ENCODE measurements around the gene SPHK2.
"Not testable (repeated sequence)": the region's sequence is repeated elsewhere in the genome, so short reads cannot be mapped to it uniquely, and the experiment has no call there.

The SPHK2 gene

DNA sequence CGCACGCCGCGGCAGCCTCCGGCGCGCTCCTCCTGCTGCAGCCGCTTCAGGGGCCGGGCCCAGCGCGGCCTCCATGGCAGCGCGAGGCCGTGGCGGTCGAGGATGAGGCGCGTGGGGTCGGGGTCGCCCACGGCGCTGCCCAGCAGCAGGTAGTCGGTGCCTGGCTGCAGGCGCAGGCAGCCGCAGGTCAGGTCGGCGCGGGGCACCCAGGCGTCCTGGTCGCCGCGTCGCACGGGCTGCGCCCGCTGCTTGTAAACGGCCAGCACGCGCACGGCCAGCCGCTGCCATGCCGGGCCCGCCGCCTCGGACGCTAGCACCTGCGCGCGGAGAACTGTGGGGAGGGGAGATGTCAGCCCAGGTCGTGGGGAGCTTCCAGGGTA lies 42.4 kb downstream of the SPHK2 start:
- FAIRE-seq, result no peak

DNA sequence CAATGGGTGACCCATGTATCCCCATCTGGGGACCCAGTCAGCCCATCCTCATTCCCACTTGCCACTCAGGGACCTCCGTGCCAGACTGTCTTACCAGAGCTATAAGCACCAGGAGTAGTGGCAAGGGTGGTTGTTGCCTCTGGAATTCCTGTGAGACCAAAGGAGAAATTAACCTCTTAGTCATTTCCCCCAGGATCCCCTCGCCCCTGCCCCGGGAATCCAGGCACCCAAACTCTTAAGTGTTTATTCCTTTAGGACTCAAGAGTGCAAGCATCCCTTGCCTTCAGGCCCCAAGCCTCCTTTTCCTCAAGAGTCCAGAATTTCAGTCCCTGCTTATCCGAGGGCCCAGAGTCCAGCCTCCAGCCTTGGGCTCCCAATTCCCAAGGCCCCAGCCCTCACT lies 44.4 kb downstream of the SPHK2 start:
- FAIRE-seq, result no peak

DNA sequence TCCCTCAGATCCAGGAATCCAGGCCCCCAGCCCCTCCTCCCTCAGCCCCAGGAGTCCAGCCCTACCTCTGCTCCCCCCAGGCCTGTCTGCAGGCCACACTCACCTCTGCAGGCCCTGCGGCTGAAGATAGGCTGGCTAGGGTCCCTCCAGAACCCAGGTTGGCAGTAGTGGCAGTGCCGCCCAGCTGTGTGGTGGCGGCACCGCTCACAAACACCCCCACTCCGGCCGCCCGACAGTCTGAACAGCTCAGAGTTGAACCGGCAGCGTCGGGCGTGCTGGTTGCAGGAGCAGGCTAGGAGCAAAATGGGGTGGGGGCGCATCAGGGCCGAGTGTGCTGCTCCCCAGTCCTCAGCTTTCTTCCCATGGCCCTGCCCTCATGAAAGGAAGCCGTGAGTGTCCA lies 45.2 kb downstream of the SPHK2 start:
- FAIRE-seq, result no peak

DNA sequence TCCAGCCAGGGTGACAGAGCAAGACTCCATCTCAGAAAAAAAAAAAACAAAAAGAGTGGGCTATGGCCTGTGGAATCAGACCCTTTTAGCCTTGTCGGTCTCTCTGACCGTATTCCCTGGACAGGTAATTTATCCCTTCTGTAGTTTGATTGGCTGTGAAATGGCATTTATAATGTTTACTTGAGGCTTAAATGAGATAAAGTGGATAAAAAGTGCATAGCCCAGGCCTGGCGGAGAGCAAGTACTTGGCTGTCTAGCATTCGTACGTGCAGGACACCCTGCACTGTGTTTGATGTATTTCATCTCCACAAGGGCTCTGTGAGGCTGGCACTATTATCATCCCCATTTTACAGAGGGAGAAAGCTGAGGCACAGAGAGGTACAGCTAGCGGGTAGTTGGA lies 46.5 kb downstream of the SPHK2 start:
- no peak for FAIRE-seq

DNA sequence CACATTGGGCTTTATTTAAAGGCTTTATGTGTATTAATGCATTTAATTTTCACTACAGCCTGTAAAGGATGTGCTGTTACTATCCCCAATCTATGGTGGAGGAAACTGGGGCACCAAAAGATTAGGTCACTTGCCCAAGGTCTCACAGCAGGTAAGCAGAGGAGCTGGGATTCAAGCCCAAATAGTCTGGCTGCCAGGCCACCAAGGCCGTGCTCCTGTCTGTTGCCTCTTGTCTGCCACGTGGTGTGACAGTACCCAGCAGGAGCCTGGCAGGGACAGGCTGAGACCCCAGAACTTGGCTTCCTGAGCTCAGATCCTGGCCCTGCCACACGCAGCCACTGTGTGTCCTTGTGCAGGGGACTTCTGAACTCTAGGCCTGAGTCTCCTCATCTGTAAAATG lies 49.0 kb downstream of the SPHK2 start:
- no peak for FAIRE-seq

DNA sequence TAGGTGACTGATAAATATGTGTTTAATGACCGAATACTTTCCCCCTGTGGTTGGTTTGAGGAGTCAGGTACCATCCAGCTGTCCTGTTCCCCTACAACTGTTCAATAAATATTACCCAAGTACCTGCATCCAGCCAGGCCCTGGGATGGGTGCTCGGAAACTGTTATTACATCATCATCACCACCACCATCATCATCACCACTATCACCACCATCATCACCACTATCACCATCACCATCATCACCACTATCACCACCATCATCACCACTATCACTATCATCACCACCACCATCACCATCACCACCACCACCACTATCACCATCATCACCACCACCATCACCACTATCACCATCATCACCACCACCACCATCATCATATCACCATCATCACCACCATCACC lies 49.5 kb downstream of the SPHK2 start:
- no peak for FAIRE-seq

DNA sequence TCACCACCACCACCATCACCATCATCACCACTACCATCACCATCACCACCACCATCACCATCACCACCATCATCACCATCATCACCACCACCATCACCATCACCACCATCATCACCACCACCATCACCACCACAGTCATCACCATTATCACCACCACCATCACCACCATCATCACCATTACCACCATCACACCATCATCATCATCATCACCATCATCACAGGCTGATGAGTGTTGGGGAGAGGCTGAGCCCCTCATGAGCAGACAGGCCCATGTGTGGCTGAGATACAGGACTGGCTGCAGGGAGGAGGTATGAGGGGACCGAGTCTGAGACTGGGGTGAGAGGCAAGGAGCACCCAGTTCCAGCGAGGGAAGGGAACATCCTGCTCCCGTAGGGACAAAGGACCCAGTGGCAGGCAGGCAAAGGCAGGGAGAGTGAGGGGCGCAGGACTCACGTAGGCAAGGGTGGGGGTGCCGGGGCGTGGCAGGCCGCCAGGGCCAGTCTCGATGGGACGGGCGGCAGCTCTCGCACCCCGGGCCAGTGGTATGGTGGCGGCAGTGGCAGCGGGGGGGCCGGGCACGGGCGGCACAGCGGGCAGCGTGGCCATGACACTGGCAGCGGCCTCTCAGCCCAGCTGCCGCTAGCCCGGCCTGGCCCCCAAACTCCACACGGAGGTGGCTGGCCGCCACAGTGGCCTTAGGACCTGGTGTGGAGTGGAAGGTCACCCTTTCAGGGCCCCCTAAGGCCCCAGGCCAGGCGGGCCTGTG lies 50.8 kb downstream of the SPHK2 start:
- FAIRE-seq, result no peak

DNA sequence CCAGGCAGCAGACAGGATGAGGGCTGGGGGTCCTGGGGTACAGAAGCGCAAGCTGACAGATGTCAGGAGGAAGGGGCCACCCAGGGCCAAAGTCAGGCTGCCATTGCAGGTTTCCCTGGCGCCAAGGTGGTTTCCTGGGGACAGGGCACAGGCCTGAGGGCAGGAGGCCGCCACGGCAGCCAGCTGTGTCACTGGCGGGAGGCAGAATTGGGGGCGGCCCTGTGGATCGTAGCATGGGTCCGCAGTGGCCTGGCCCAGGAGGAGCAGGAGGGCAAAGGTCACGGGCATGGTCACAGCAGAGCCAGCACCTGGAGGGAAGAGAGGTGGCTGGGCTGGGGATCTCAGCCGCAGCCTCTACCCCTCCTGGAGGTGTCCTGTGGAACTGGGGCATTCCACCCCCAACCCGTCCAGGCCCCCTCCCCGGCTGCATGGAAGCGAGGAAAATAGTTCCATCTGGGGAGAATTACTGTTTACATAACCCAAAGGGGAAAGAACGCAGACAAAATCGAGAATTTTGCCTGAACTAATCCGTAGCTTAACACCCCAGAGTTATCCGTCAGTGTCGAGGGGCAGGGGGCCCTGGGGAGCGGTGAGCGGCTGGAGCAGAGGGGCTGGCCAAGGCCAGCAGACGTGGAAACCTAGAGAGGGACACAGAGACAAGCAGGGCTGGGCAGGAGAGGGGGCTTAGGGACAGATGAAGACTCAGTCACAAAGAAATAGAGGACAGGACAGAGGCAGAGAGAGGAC lies 51.6 kb downstream of the SPHK2 start:
- FAIRE-seq, result no peak

DNA sequence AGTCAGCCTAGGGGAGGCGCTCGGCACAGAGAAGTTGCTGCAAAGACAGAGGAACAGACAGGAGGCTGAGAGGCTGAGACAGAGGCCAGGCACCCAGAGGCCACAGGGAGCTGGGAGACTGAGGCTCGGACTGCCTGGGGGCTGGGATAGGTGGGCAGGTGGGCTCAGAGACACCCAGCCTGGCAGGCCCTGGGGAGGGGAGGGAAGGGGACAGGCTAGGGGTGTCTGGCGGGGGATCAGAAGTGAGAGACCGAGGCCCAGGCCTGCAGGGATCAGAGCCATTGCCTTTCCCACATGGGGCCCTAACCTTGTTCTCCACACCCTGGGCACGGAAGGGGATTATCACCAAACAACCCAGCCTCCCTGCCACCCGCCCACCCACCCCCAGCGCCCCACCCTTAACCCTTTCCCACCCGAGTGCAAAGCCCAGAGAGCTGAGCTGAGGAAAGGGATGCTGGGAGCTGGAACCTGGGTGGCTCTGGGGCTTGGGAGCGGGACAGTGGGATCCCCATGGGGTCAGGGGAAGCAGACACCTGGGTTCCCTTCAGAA lies 52.2 kb downstream of the SPHK2 start:
- FAIRE-seq, result no peak

DNA sequence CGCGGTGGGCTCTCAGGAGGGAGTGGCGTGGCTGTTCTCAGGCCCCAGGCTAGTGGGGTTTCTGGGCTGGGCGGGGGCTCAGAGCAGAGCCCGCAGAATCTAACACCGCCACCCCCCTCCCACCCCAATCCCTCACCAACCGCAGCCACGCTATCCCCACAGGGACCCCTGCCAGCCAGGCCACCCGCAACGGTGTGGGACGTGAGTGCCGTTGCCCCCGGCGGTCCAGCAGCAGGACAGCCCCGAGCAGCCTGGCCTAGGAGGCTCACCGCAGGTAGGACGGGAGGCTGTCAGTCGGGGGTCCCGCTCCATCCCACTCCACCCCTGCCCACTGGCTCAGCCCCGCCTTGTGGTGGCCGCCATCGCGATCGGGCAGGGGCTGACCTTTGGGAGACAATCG lies 53.7 kb downstream of the SPHK2 start, which contains the start of gene NTN5:
TSS of gene NTN5 (minus strand) at position 24 of the 400 bp plus-strand sequence. CDS start 2,031 bp downstream, outside the sequence.
- no peak for FAIRE-seq

DNA sequence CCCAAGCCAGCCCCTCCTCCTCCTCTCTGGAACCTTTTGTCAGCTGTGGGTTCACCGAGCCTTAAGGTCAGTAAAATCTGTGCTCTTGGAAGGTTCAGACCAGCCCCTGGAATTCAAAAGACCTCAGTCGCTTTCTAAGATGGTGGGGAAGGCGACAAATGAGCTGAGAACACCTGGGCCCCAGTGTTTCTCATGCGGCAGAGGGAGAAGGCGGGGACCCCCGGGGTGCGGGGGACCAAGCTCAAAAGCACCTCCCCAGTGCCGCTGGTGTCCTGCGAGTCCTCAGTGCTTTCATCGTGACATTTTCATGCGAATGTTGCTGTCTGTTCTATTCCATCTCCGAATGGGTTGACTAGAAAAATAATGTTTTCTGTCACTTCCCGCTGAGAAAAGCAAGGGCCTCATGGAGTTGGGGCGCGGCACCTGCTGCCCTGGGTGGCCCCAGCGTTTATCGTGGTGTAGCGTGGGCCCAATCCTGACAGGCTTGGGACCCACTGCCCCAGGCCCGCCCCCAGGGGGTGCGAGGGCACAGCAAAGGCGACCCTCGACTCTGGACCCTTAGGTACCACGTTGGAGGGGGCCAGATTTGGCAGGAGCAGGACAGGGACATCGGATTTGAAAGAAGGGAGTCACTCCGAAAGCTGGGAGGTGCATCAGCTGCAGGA lies 54.3 kb downstream of the SPHK2 start:
- FAIRE-seq, result no peak

DNA sequence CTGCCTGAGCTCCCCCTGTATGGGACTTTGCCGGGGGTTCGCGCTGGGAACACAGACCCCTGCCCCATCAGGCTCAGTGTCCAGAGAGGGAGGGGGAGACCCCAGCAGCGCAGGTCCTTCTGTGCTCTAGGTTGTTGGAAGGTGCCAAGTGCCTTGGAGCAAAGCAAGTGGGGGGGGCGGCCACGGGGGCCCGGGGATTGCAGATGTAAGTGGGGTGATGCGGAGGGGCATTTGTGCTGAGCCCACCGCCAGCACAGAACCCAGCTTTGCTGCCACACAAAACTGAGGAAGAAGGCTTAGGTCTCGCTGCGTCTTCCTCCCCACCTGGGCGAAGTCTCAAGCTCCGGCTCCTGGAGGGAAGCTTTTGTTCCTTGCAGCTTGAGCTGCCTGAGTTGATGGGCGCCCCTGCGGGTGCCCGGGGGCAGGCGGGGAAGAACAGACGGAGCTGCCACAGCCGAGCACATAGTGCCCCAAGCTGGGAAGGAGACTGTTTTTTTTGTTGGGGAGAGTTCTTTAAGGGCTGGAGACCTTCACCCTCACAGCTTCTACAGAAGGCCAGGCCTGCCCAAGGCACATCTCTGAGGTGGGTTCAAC lies 55.0 kb downstream of the SPHK2 start:
- no peak for FAIRE-seq

DNA sequence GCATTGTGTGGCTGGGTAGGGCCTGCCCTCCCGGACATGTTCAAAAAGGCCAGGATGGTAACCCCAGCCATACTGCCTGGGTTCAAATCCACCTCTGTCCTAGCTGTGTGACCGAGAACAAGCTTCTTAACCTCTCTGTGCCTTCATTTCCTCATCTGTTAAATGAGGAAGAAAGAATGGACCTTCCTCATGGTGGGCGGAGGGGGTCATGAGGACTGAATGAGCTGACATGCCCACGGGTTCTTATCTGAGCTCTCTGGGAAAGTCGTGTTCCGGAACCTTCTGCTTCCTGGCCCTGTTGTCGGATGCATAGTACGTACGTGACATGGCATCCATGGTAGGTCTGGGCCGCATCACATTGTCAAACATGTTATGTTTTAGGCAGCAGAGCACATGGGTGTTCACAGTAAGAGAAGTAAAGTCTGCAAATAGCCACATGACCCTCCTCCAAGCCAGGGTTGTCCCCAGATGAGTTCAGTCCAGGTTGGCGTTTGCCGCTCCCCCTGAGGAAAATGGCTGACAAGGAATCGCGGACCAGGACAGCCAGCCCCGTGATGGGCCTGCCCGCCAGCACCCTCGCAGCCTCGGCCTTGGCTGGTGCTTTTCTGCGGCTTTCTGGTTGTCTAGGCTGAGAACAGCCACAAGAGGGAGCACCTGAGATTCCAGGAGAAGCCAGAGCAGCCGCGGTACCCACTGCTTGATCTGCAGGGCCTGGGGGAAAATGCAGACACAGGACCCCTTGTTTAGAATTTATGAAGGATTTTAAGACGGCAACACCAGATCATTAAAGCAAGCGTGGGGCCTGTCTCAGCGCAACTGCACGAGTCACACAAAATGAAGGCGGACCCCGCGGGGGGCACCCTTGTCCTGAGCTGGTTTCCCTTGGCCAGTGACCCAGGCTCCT lies 55.9 kb downstream of the SPHK2 start:
- peak; percentile 92 for FAIRE-seq

DNA sequence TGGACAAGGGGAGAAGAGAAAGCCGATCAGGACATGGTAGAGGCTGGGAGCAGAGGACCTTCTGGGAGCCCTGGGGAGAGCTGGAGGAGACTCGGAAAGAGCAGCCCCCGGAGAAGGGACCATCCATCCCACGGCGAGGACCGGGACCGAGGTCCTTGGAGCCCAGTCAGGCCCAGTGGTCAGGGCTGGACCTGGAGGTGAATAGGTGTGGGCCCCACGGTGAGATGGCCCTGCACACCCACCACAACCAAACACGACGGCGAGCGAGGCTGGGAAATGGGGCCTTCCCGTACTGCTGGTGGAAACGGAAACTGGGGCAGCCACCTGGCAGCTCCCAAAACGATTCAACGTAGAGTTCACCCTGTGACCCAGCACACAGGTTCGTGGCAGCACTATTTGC lies 57.2 kb downstream of the SPHK2 start:
- FAIRE-seq, result no peak

DNA sequence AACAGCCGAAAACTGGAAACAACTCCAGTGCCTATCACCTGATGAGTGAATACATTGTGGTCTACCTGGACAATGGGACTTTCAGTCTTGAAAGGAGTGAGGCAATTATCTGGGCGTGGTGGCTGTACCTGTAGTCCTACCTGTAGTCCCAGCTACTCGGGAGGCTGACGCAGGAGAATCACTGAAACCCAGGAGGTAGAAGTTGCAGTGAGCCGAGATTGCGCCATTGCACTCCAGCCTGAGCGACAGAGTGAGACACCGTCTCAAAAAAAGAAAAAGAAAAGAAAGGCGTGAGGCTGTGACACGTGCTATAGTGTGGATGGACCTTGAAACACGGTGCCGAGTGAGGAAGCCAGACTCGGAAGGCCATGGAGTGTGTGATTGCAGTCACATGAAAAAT lies 57.6 kb downstream of the SPHK2 start:
- no peak for FAIRE-seq

DNA sequence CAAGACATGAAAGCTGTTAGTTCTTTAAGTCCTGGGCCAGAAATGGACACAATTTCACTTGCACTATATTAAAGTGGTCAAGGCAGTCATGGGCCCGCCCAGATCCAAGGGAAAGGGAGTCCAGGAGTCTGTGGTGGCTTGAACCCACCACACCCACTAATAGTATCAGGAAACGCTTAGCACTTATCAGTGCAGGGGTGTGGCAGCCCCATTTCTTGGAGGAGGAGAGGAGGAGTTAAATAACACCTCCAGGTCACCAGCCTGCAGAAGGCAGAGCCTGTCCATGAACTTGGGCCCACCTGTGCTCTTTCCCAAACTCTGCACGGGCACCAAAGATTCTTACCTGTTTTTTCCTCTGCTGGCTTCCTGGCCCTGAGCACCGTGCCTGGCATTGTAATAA lies 58.9 kb downstream of the SPHK2 start:
- FAIRE-seq, result no peak

DNA sequence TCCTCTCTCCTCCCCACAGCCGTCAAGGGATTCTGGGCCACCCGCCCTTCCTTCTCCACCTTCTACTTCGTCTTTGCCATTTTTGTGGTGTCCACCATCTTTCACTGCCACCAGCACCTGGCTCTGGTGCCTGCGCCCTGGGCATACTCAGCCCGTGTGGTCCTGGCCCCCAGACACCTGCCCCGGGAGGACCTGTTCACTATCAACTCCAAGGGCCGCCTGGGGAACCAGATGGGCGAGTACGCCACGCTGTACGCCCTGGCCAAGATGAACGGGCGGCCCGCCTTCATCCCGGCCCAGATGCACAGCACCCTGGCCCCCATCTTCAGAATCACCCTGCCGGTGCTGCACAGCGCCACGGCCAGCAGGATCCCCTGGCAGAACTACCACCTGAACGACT lies 60.7 kb downstream of the SPHK2 start:
- FAIRE-seq, result not testable (repeated sequence)

Measured in G401.6 (cell line).